HCT116 (cell line): ENCODE results near the gene DCTN4. TPM values are rescaled to one million over a fixed set of nuclear protein-coding genes. Genes with fewer than 3 reads are reported as not detected.

Source experiments
- ATAC-seq: fragments of 200-7000 bp; cut with Tn5 transposase; 2 replicates; pipeline ENCODE4 v1.9.1; 2020; ENCODE audit warnings: mild to moderate bottlenecking, moderate library complexity
- BruUV-seq: library from RNA; stranded (reverse); fragments of 400-500 nt; replicated peaks from 2 replicates; lab custom pipeline; 2021; lab: Mats Ljungman, UMichigan
- CTCF ChIA-PET: fragments of 300-600 bp; sonication (Branson Sonifier 250); formaldehyde crosslinking; loops from one replicate; lab custom pipeline; 2021; ENCODE audit warnings: antibody characterized with exemption; lab: Charles Lee
- POLR2A ChIA-PET: fragments of 300-600, 350-600 bp; sonication (Branson Sonifier 250); formaldehyde crosslinking; loops from one replicate; lab custom pipeline; 2021; ENCODE audit warnings: antibody characterized with exemption; lab: Charles Lee
- RAD21 ChIA-PET, 2 experiments: fragments of 300-600 bp; sonication (Branson Sonifier 250); formaldehyde crosslinking; loops; one replicate each; lab custom pipeline; 2023; ENCODE audit warnings: low total read pairs in 2 of 2; ENCODE audit not compliant: uncharacterized antibody in 2 of 2, unreplicated experiment in 2 of 2, low non-redundant PET in 1 of 2; lab: Charles Lee
- DNase-seq: peaks from one replicate; pipeline ENCODE4 v3.0.0-alpha.2; 2010; ENCODE audit warnings: low read depth, low spot score
- H2AFZ ChIP-seq: fragments of 200-600 bp; shearing (Covaris generic), sonication (generic); 2 replicates; pipeline ENCODE4 v1.6.1; 2017; ENCODE audit warnings: low read depth, mixed run types, mixed read lengths, antibody characterized with exemption, low read length; ENCODE audit not compliant: poor library complexity, severe bottlenecking
- H3K27ac ChIP-seq: 2 replicates; pipeline ENCODE4 v1.5.1; 2012; ENCODE audit warnings: low read depth, low read length
- H3K27me3 ChIP-seq: fragments of 200-600 bp; sonication (generic); 2 replicates; pipeline ENCODE4 v1.6.1; 2016; ENCODE audit warnings: mixed run types, low read length, mixed read lengths; ENCODE audit not compliant: insufficient read depth
- H3K36me3 ChIP-seq, 2 experiments: fragments of 200-500 bp in 1 of 2; fragments of 200-600 bp in 1 of 2; sonication (Bioruptor generic) in 1 of 2; sonication (generic) in 1 of 2; 2 replicates each; pipeline versions ENCODE4 v1.5.1 to v1.6.1; 2014 to 2016; ENCODE audit warnings: low read length in 2 of 2, inconsistent platforms in 1 of 2, mixed read lengths in 1 of 2, mixed run types in 1 of 2; ENCODE audit not compliant: insufficient read depth in 2 of 2, control insufficient read depth in 1 of 2
- H3K4me1 ChIP-seq, 2 experiments: fragments of 200-600 bp in 1 of 2; sonication (generic) in 1 of 2; 2 replicates each; pipeline versions ENCODE4 v1.5.1 to v1.6.1; 2012 to 2017; ENCODE audit warnings: low read length in 2 of 2, inconsistent platforms in 1 of 2, mild to moderate bottlenecking in 1 of 2, mixed read lengths in 1 of 2, mixed run types in 1 of 2, moderate library complexity in 1 of 2; ENCODE audit not compliant: insufficient read depth in 2 of 2, control insufficient read depth in 1 of 2
- H3K4me2 ChIP-seq: fragments of 200-600 bp; sonication (generic); 2 replicates; pipeline ENCODE4 v1.6.1; 2017; ENCODE audit warnings: mixed run types, low read length, mixed read lengths
- H3K4me3 ChIP-seq, 2 experiments: fragments of 200-600 bp in 1 of 2; sonication (generic) in 1 of 2; replicated peaks in 1 of 2; 2 replicates each; pipeline ENCODE4 v1.5.1; 2011 to 2016; ENCODE audit warnings: low read length in 2 of 2, control low read depth in 1 of 2, low read depth in 1 of 2, mild to moderate bottlenecking in 1 of 2, mixed read lengths in 1 of 2, mixed run types in 1 of 2
- H3K79me2 ChIP-seq: fragments of 200-600 bp; sonication (generic); 2 replicates; pipeline ENCODE4 v1.6.1; 2017; ENCODE audit warnings: mild to moderate bottlenecking, mixed run types, low read length, moderate library complexity, mixed read lengths; ENCODE audit not compliant: insufficient read depth
- H3K9ac ChIP-seq: fragments of 200-600 bp; sonication (generic); 2 replicates; pipeline ENCODE4 v1.6.1; 2016; ENCODE audit warnings: low read length, mixed read lengths
- H3K9me2 ChIP-seq: fragments of 200-600 bp; sonication (generic), shearing (Covaris generic); 2 replicates; pipeline ENCODE4 v1.6.1; 2017; ENCODE audit warnings: mixed run types, mild to moderate bottlenecking, moderate library complexity; ENCODE audit not compliant: insufficient read depth
- H3K9me3 ChIP-seq, 2 experiments: fragments of 200-500 bp in 1 of 2; fragments of 200-600 bp in 1 of 2; sonication (Bioruptor generic) in 1 of 2; sonication (generic) in 1 of 2; 2 replicates each; pipeline ENCODE4 v1.6.1; 2014 to 2017; ENCODE audit warnings: low read length in 2 of 2, mixed read lengths in 2 of 2, inconsistent platforms in 1 of 2, low read depth in 1 of 2, mild to moderate bottlenecking in 1 of 2, mixed run types in 1 of 2, moderate library complexity in 1 of 2; ENCODE audit not compliant: control insufficient read depth in 1 of 2, insufficient read depth in 1 of 2
- H4K20me1 ChIP-seq: fragments of 200-600 bp; sonication (generic), shearing (Covaris generic); 2 replicates; pipeline ENCODE4 v1.6.1; 2017; ENCODE audit warnings: mixed run types, mild to moderate bottlenecking, moderate library complexity; ENCODE audit not compliant: insufficient read depth
- ATF3 ChIP-seq: IDR thresholded peaks from 2 replicates; pipeline ENCODE4 v1.6.1; 2012
- CEBPB ChIP-seq: IDR thresholded peaks from 2 replicates; pipeline ENCODE4 v1.6.1; 2012; ENCODE audit warnings: low read depth
- CTCF ChIP-seq, 3 experiments: fragments of 200-600 bp in 1 of 3; sonication (generic) in 1 of 3; IDR thresholded peaks in 2 of 3; conservative IDR thresholded peaks in 1 of 3; 2 replicates each; pipeline ENCODE4 v1.5.1; 2012 to 2017; ENCODE audit warnings: low read depth in 2 of 3, low read length in 2 of 3, antibody characterized with exemption in 1 of 3, borderline replicate concordance in 1 of 3, control low read depth in 1 of 3, mild to moderate bottlenecking in 1 of 3, mixed read lengths in 1 of 3, mixed run types in 1 of 3, moderate library complexity in 1 of 3; ENCODE audit not compliant: insufficient read depth in 1 of 3
- EGR1 ChIP-seq: IDR thresholded peaks from 2 replicates; pipeline ENCODE4 v1.6.1; 2012; ENCODE audit warnings: low read depth
- ELF1 ChIP-seq: IDR thresholded peaks from 2 replicates; pipeline ENCODE4 v1.6.1; 2012; ENCODE audit warnings: low read depth, borderline replicate concordance
- EZH2 ChIP-seq: fragments of 200-600 bp; sonication (generic); IDR thresholded peaks from 2 replicates; pipeline ENCODE4 v1.6.1; 2017; ENCODE audit warnings: antibody characterized with exemption, mixed run types
- EZH2phosphoT487 ChIP-seq: fragments of 200-600 bp; IDR thresholded peaks from 2 replicates; pipeline ENCODE4 v1.6.1; 2018; ENCODE audit warnings: antibody characterized with exemption, borderline replicate concordance
- FOSL1 ChIP-seq: IDR thresholded peaks from 2 replicates; pipeline ENCODE4 v1.6.1; 2012; ENCODE audit warnings: low read depth
- JUND ChIP-seq: IDR thresholded peaks from 2 replicates; pipeline ENCODE4 v1.6.1; 2012
- MAX ChIP-seq: IDR thresholded peaks from 2 replicates; pipeline ENCODE4 v1.6.1; 2012
- POLR2A ChIP-seq: IDR thresholded peaks from 2 replicates; pipeline ENCODE4 v1.7.0; 2011; ENCODE audit warnings: borderline replicate concordance; ENCODE audit not compliant: insufficient read depth, insufficient read length; ENCODE audit errors: extremely low read depth
- POLR2AphosphoS5 ChIP-seq: IDR thresholded peaks from 2 replicates; pipeline ENCODE4 v1.6.1; 2011; ENCODE audit warnings: mild to moderate bottlenecking, low read depth, low read length, moderate library complexity
- RAD21 ChIP-seq: IDR thresholded peaks from 2 replicates; pipeline ENCODE4 v1.6.1; 2012; ENCODE audit warnings: low read depth, mild to moderate bottlenecking
- SIN3A ChIP-seq: IDR thresholded peaks from 2 replicates; pipeline ENCODE4 v1.6.1; 2012; ENCODE audit warnings: low read depth
- SP1 ChIP-seq: IDR thresholded peaks from 2 replicates; pipeline ENCODE4 v1.6.1; 2012; ENCODE audit warnings: low read depth
- SRF ChIP-seq: IDR thresholded peaks from 2 replicates; pipeline ENCODE4 v1.6.1; 2012; ENCODE audit warnings: low read depth
- TCF7L2 ChIP-seq: IDR thresholded peaks from 2 replicates; pipeline ENCODE4 v1.7.0; 2011; ENCODE audit warnings: borderline replicate concordance, inconsistent platforms; ENCODE audit not compliant: insufficient read depth, insufficient read length; ENCODE audit errors: extremely low read depth
- YY1 ChIP-seq: IDR thresholded peaks from 2 replicates; pipeline ENCODE4 v1.6.1; 2011; ENCODE audit warnings: low read length, low read depth, moderate library complexity, mild to moderate bottlenecking; ENCODE audit not compliant: insufficient replicate concordance; ENCODE audit errors: extremely low read depth
- ZBTB33 ChIP-seq: IDR thresholded peaks from 2 replicates; pipeline ENCODE4 v1.6.1; 2011; ENCODE audit warnings: mild to moderate bottlenecking, low read length, moderate library complexity; ENCODE audit not compliant: insufficient replicate concordance; ENCODE audit errors: extremely low read depth
- ZFX ChIP-seq: fragments of 450-650 bp; IDR thresholded peaks from 2 replicates; pipeline ENCODE4 v1.6.1; 2017
- intact Hi-C: fragments of 100-400 bp; cut with micrococcal nuclease; formaldehyde crosslinking; loops from 2 replicates; pipeline ENCODE4 v1.10.0; 2022
- total RNA-seq: library from RNA; stranded (reverse); gene quantifications from one replicate; pipeline ENCODE4 v1.2.1, GENCODE V29; 2021; ENCODE audit not compliant: unreplicated experiment

DCTN4 gene
- total RNA-seq, 1 experiment from 2014 or later, result 78.8 TPM

- peaks cover 0 to 12% of the 10 kb centered on the region in 2 experiments; a peak in 1 of 4 replicates for H3K4me1 ChIP-seq
- no peaks in the 10 kb centered on the region for H3K9me3 ChIP-seq
- ATAC-seq, result no peak
- H3K27ac ChIP-seq, result no peak overlapping the region
- H3K9ac ChIP-seq, result no peak overlapping the region
- BruUV-seq, result no TSS peak
- no peak overlapping the region for H3K4me3 ChIP-seq
- ChIA-PET RAD21 (interaction anchor here in 1 of 2 experiments (0.7 kb wide), 1 partner anchor 69 kb away, joined by 4 read pairs; no protein-coding TSS in a partner anchor), CTCF (no interaction called here), POLR2A (no interaction called here)
- no peaks in the 10 kb centered on the region for H4K20me1 ChIP-seq
- no peak for DNase-seq
- H3K4me2 ChIP-seq, result no peak overlapping the region
- H3K36me3 ChIP-seq, result no peaks in the 10 kb centered on the region
- intact Hi-C loops, result no loop called here
- H3K27me3 ChIP-seq, result no peaks in the 10 kb centered on the region
- no peak overlapping the region for H2AFZ ChIP-seq
- H3K9me2 ChIP-seq, result no peaks in the 10 kb centered on the region
- H3K79me2 ChIP-seq, result no peaks in the 10 kb centered on the region
- TF ChIP-seq POLR2A (no peak), RAD21 (no peak), EZH2 (no peak), SRF (no peak), CTCF (IDR thresholded peaks at IDR 0.05 in 2 of 3, conservative IDR thresholded peaks at IDR 0.05 in 1 of 3; ENCODE audit: borderline replicate concordance in 1 of 3, insufficient read depth in 1 of 3, low read depth in 2 of 3, low read length in 2 of 3) (no peak), EZH2phosphoT487 (no peak), FOSL1 (no peak), JUND (no peak), ZBTB33 (no peak), CEBPB (no peak), POLR2AphosphoS5 (no peak), ATF3 (no peak), ZFX (no peak), EGR1 (no peak), YY1 (no peak), SP1 (no peak), SIN3A (no peak), ELF1 (no peak), TCF7L2 (no peak), MAX (no peak)
Observed at GRCh38 chr5:150676578-150676977, 82.2 kb downstream of the DCTN4 start.
